ENCODE results near the gene RPS14. TPM values are rescaled to one million over a fixed set of nuclear protein-coding genes. Genes with fewer than 3 reads are reported as not detected.

RPS14 gene
- total and polyA plus RNA-seq, 2 of the 4 experiments (the other 2 are of a cell fraction): 6,296 to 7,310 TPM

GRCh38 chr5:150438873-150439546 lies 10.5 kb downstream of the RPS14 start:
- Histone ChIP-seq H3K36me3 (ENCODE audit: control insufficient read depth, insufficient read depth, low read length) (peaks cover 14% of the 10 kb centered on the region), H3K9ac (ENCODE audit: low read depth, low read length) (no peak overlapping the region), H2BK120ac (ENCODE audit: low read depth, low read length) (no peak overlapping the region), H3K79me1 (ENCODE audit: low read depth in 1 of 2, low read length in 2 of 2) (peaks cover 7 to 13% of the 10 kb centered on the region in 2 experiments; a peak in 3 of 4 replicates), H4K91ac (ENCODE audit: insufficient read depth, low read depth, low read length) (no peak overlapping the region; the same call in 1 of the 2 replicates), H3K18ac (ENCODE audit: low read depth, low read length) (no peak overlapping the region), H2AFZ (replicated peaks; ENCODE audit: low read length, poor library complexity) (no peak overlapping the region), H2BK20ac (ENCODE audit: low read depth, low read length) (no peak overlapping the region), H4K20me1 (ENCODE audit: insufficient read depth, low read length) (peaks cover 21% of the 10 kb centered on the region), H4K8ac (ENCODE audit: low read depth in 2 of 2, low read length in 2 of 2) (no peak overlapping the region), H3K27me3 (ENCODE audit: control insufficient read depth, insufficient read depth, low read length) (no peaks in the 10 kb centered on the region), H3K4ac (ENCODE audit: low read depth, low read length) (no peak overlapping the region), H3K4me2 (ENCODE audit: low read depth, low read length) (no peak overlapping the region), H3K4me1 (ENCODE audit: control insufficient read depth, insufficient read depth, low read length) (peaks cover 2% of the 10 kb centered on the region; the same call in 1 of the 2 replicates), H2AK5ac (ENCODE audit: low read depth, low read length) (no peak overlapping the region), H4K5ac (ENCODE audit: low read depth, low read length) (no peak overlapping the region), H3K9me1 (ENCODE audit: insufficient read depth, low read length) (no peaks in the 10 kb centered on the region; the same call in 1 of the 2 replicates), H2AK9ac (replicated peaks; ENCODE audit: low read depth, low read length, poor library complexity) (no peak overlapping the region), H2BK5ac (ENCODE audit: low read depth, low read length, poor library complexity, severe bottlenecking) (no peak overlapping the region), H3K14ac (replicated peaks; ENCODE audit: low read depth, low read length) (no peak overlapping the region), H3K4me3 (ENCODE audit: insufficient read depth, low read depth, low read length) (no peak overlapping the region), H3K56ac (ENCODE audit: extremely low read depth, insufficient read depth, low read length) (no peak overlapping the region), H3K27ac (ENCODE audit: insufficient read depth, low read length) (no peak overlapping the region), H3K23ac (ENCODE audit: low read depth, low read length) (no peak overlapping the region), H3K9me3 (ENCODE audit: control insufficient read depth, insufficient read depth, low read length) (no peaks in the 10 kb centered on the region), H2BK15ac (ENCODE audit: low read depth, low read length) (no peak overlapping the region)
- DNase-seq (no peak), ATAC-seq (ENCODE audit: low read depth) (peak; percentile 18; the same call in 1 of the 2 replicates)
- ChIA-PET POLR2A (ENCODE audit: unreplicated experiment) (no interaction called here), CTCF (interaction anchor here (0.7 kb wide), 1 partner anchor 9 kb away, joined by 4 read pairs; no protein-coding TSS in a partner anchor)
- in situ Hi-C loops (cut with MboI; ENCODE audit: low sequenced_read_pairs) (loop anchor here (10.0 to 25.0 kb wide), 3 partner anchors 174 to 802 kb away; no protein-coding TSS in a partner anchor), dilution Hi-C loops (cut with HindIII; ENCODE audit: low sequenced_read_pairs, unreplicated experiment) (no loop called here), intact Hi-C loops (cut with micrococcal nuclease) (loop anchor here (10.0 kb wide), 2 partner anchors 434 to 604 kb away; partner anchors contain the start of genes HMGXB3 and TIGD6)
- WGBS, 2 experiments (ENCODE audit: extremely low coverage in 2 of 2, insufficient read length in 1 of 2): 30% methylated on average over 3 of the region's 4 CpGs; no CpG with 5 or more reads in 1 of the 2 experiments
- no peak for TF ChIP-seq ELK1 (IDR thresholded peaks at IDR 0.05; ENCODE audit: borderline replicate concordance, low read depth, low read length)
- TF ChIP-seq RAD21 (IDR thresholded peaks at IDR 0.05; ENCODE audit: low read length): peak; percentile 16; the same call in 1 of the 2 replicates
- no peak for TF ChIP-seq MXI1 (IDR thresholded peaks at IDR 0.05; ENCODE audit: borderline replicate concordance, low read depth, low read length)
- no peak for TF ChIP-seq MAZ (IDR thresholded peaks at IDR 0.05; ENCODE audit: borderline replicate concordance, low read depth, low read length)
- TF ChIP-seq CEBPB (IDR thresholded peaks at IDR 0.05; ENCODE audit: low read depth, low read length): no peak
- no peak for TF ChIP-seq RCOR1 (IDR thresholded peaks at IDR 0.05; ENCODE audit: insufficient replicate concordance, low read length)
- peak; percentile 47 for TF ChIP-seq CTCF (conservative IDR thresholded peaks at IDR 0.05; ENCODE audit: low read depth, low read length)
- no TSS peak for BruUV-seq (replicated peaks)
